ENCODE results near the gene TM6SF1. TPM values are rescaled to one million over a fixed set of nuclear protein-coding genes. Genes with fewer than 3 reads are reported as not detected.

Gene TM6SF1
- total RNA-seq, 1 donor from 2014 or later = not detected

- Mint-ChIP-seq H3K27ac (no peak overlapping the region), H3K4me3 (ENCODE audit: low read depth) (no peak overlapping the region), H3K27me3 (no peaks in the 10 kb centered on the region), H3K4me1 (ENCODE audit: low read depth) (peaks cover 3% of the 10 kb centered on the region), H3K9me3 (ENCODE audit: low read depth) (no peaks in the 10 kb centered on the region), H3K36me3 (ENCODE audit: insufficient read depth) (peaks cover 14% of the 10 kb centered on the region)
- DNase-seq (ENCODE audit: low spot score, unreplicated experiment) = no peak
- no peak for TF ChIP-seq CTCF (IDR thresholded peaks at IDR 0.05; ENCODE audit: unreplicated experiment)
Measured at GRCh38 chr15:83160741-83161140, 53.3 kb downstream of the TM6SF1 start.

GRCh38 chr15:83163032-83163431, 55.6 kb downstream of the TM6SF1 start:
- Mint-ChIP-seq H3K9me3 (ENCODE audit: low read depth) (peaks cover 13% of the 10 kb centered on the region), H3K4me1 (ENCODE audit: low read depth) (peaks cover 5% of the 10 kb centered on the region), H3K27ac (peak overlapping the region; percentile 7), H3K36me3 (ENCODE audit: insufficient read depth) (peaks cover 19% of the 10 kb centered on the region), H3K4me3 (ENCODE audit: low read depth) (no peak overlapping the region), H3K27me3 (no peaks in the 10 kb centered on the region)
- no peak for TF ChIP-seq CTCF (IDR thresholded peaks at IDR 0.05; ENCODE audit: unreplicated experiment)
- DNase-seq (ENCODE audit: low spot score, unreplicated experiment) = no peak

DNA sequence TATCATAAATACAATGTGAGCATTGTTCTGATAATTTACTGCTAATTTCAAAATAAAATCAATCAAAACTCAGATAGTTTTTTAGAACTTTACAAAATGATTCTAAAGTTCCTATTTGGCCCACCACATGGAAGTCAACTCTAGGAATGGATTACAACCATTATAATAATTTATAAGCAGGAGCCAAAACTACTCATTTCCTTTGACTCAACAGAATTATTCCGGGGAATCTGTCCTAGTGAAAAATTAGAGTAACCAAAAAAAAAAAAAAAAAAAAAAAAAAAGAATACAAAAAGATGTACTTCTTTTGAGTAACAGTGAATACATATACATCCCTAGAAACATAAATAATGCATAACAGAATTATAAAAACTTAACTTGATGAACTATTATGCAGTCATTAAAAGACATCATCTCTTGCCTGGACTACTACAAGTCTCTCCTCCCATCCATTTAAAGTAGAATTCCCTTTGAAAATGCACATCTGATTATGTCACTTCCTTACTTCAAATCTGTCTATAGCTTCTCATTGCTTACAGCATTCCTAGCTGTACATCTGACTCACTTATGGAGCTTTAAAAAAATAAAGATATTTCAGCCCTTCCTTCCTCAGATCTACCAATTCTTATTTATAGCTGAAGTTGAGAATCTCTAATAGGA, 56.8 kb downstream of the TM6SF1 start:
- H3K36me3 Mint-ChIP-seq (ENCODE audit: insufficient read depth) = peaks cover 25% of the 10 kb centered on the region
- peaks cover 22% of the 10 kb centered on the region for H3K9me3 Mint-ChIP-seq (ENCODE audit: low read depth)
- H3K4me1 Mint-ChIP-seq (ENCODE audit: low read depth) = peaks cover 6% of the 10 kb centered on the region
- H3K27ac Mint-ChIP-seq = no peak overlapping the region
- DNase-seq (ENCODE audit: low spot score, unreplicated experiment) = no peak
- H3K27me3 Mint-ChIP-seq = no peaks in the 10 kb centered on the region
- no peak overlapping the region for H3K4me3 Mint-ChIP-seq (ENCODE audit: low read depth)
- TF ChIP-seq CTCF (IDR thresholded peaks at IDR 0.05; ENCODE audit: unreplicated experiment) = no peak

GRCh38 chr15:83164771-83165404, 57.4 kb downstream of the TM6SF1 start:
- DNase-seq (ENCODE audit: low spot score, unreplicated experiment) = no peak
- Mint-ChIP-seq H3K9me3 (ENCODE audit: low read depth) (peaks cover 24% of the 10 kb centered on the region), H3K36me3 (ENCODE audit: insufficient read depth) (peaks cover 23% of the 10 kb centered on the region), H3K27me3 (no peaks in the 10 kb centered on the region), H3K27ac (no peak overlapping the region), H3K4me1 (ENCODE audit: low read depth) (peaks cover 6% of the 10 kb centered on the region), H3K4me3 (ENCODE audit: low read depth) (no peak overlapping the region)
- no peak for TF ChIP-seq CTCF (IDR thresholded peaks at IDR 0.05; ENCODE audit: unreplicated experiment)

- H3K27ac Mint-ChIP-seq = no peak overlapping the region
- peaks cover 32% of the 10 kb centered on the region for H3K9me3 Mint-ChIP-seq (ENCODE audit: low read depth)
- no peak for DNase-seq (ENCODE audit: low spot score, unreplicated experiment)
- peaks cover 6% of the 10 kb centered on the region for H3K4me1 Mint-ChIP-seq (ENCODE audit: low read depth)
- no peak overlapping the region for H3K4me3 Mint-ChIP-seq (ENCODE audit: low read depth)
- peaks cover 29% of the 10 kb centered on the region for H3K36me3 Mint-ChIP-seq (ENCODE audit: insufficient read depth)
- TF ChIP-seq CTCF (IDR thresholded peaks at IDR 0.05; ENCODE audit: unreplicated experiment) = no peak
- no peaks in the 10 kb centered on the region for H3K27me3 Mint-ChIP-seq
Measured at GRCh38 chr15:83166218-83166617, 58.8 kb downstream of the TM6SF1 start.
